C4-2B (cell line): ENCODE data around the gene ZNF652.
"Not testable (repeated sequence)": the region's sequence is repeated elsewhere in the genome, so short reads cannot be mapped to it uniquely, and the experiment has no call there.

Source experiments
- H3K27ac ChIP-seq: fragments of 450-650 bp; 2 replicates; pipeline ENCODE4 v1.5.1; 2017
- CTCF ChIP-seq: fragments of 450-650 bp; conservative IDR thresholded peaks from 2 replicates; pipeline ENCODE4 v1.5.1; 2017; ENCODE audit warnings: mild to moderate bottlenecking
- ZFX ChIP-seq: fragments of 450-650 bp; IDR thresholded peaks from 2 replicates; pipeline ENCODE4 v1.6.1; 2017

ZNF652 gene

GRCh38 chr17:49373115-49373514 is 11.1 kb upstream of the ZNF652 start:
- no peak for TF ChIP-seq CTCF
- no peak for TF ChIP-seq ZFX
- H3K27ac ChIP-seq: no peak overlapping the region

DNA sequence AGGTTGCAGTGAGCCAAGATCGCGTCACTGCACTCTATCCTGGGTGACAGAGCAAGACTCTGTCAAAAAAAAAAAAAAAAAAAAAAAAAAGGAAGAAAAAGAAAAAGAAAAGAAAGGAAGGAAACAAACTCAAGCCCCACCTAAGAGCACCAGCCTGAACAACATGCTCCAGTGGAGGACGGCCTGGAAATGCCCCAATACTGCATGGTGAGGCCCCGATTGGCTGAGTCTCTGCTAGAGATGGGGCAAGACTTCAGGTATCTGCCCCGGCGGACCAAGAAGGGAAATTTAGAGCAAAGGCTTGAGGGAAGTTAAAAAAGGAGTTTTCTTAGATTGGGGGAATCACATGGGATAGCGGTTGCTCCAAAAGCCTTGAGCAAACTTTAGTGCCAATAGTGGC is 10.4 kb upstream of the ZNF652 start:
- no peak for TF ChIP-seq CTCF
- no peak overlapping the region for H3K27ac ChIP-seq

DNA sequence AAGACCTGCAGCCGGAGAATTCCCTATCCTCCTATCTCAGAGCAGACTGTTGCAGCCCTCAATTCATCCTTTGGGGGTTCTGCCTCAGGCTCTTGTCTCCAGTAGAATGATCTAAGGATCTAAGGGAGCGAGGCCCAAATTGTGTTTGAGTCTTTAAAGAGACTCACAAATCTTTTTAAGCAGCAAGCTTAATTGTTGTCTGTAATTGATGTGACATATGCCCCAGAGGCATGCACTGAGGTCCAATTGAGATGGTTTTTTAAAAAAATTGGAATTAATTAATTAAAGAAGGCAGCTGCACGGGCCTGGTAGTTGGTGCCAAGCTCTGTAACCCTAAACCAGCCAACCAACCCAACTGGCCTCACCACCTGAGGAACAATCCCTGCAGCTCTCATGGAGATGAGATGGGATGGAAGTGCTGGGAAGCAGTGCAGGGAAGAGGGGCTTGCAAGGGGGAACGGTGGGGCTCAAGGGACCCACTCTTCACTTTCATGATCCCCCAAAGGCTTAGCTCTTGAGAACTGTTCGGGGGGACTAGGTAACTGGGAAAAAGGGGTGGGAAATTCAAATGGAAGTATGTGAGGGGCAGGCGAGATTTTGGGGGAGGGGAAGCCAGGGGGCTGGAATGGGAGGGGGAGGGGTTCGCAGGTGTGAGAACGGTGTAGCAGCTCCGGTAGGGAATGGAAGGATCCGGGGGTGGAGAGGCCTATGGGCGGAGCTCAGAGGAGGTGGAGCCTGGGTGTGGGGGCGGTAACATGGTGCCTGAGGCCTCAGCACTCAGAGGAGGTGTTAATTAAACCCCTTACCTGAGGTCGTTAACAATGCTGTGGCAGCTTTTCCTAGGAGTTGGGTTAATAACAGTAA is 9.2 kb upstream of the ZNF652 start:
- H3K27ac ChIP-seq: peak overlapping the region; percentile 30
- TF ChIP-seq ZFX: no peak
- TF ChIP-seq CTCF: no peak

DNA sequence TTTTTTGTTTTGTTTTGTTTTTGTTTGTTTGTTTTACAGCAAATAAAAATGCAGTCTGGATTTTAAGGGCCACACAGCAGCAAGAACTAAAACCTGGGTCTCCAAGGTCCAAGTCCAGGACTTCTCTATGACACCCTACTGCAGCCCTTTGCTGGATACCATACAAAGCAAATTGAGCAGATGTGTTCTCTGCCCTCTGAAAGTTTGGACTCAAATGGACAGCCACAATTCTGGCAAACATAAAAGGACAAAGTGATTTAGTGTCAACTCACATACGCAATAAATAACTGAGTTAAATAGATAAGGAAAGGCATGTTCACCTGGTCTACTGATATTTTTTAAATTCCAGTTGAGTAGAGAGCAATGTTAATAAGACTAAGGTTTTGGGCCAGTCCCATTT is 7.7 kb upstream of the ZNF652 start:
- peak overlapping the region; percentile 30 for H3K27ac ChIP-seq
- no peak for TF ChIP-seq CTCF
- TF ChIP-seq ZFX: no peak

DNA sequence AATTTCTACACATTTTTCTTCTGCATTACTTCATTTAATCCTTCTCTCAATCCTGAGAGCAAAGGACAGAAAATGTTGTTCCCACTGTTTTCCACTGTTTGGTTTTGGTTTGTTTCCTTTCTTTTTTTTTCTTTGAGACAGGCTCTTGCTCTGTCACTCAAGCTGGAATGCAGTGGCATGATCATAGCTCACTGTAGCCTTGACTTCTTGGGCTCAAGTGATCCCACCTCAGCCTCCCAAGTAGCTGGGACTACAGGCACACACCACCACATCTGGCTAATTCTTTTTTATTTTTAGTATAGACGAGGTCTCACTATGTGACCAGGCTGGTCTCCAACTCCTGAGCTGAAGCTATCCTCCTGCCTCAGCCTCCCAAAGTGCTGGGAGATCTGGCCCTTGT is 7.0 kb upstream of the ZNF652 start:
- H3K27ac ChIP-seq: peak overlapping the region; percentile 27
- TF ChIP-seq ZFX: no peak
- TF ChIP-seq CTCF: no peak

DNA sequence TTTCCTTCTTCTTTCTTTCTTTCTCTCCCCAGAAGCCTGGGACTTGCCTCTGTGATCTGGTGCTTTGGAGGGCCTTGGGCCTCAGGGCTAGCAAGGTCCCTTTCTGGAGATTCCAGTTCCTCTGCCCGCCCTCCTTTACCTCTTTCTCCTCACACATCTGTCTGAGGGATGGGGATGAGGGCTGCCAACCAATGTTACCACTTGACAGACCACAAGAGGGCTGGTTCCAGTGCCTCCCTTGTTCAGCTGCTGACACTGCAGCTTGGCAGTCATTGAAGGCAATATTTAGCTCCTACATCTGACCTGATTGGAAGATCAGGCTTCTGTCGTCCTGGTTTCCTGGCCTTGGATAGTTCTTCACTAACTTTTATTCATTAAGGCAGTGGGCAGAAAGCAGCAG is 3.6 kb upstream of the ZNF652 start:
- H3K27ac ChIP-seq: no peak overlapping the region

GRCh38 chr17:49365126-49365525 is 3.1 kb upstream of the ZNF652 start:
- not testable (repeated sequence) for H3K27ac ChIP-seq

More for the DNA sequence above, 3.6 kb upstream of the ZNF652 start:
- TF ChIP-seq ZFX (no peak), CTCF (no peak)

GRCh38 chr17:49364119-49364518 is 2.1 kb upstream of the ZNF652 start:
- TF ChIP-seq ZFX: no peak
- TF ChIP-seq CTCF: no peak
- H3K27ac ChIP-seq: no peak overlapping the region
